Left lung (tissue), 10 donors: ENCODE results near the gene TXNDC11. TPM values are rescaled to one million over a fixed set of nuclear protein-coding genes. Genes with fewer than 3 reads are reported as not detected.
A peak's percentile ranks its signal among the peaks of the same experiment; 100 is the strongest.

ENCODE experiments used
- ATAC-seq: fragments of 200-7000 bp; cut with Tn5 transposase; one replicate; pipeline ENCODE4 v1.9.1; 2020; ENCODE audit warnings: moderate library complexity
- DNase-seq, 4 donors: peaks; one replicate each; pipeline ENCODE4 v3.0.0-alpha.2; 2013 to 2020
- H3K27ac ChIP-seq, 2 donors: fragments of 200-600 bp; sonication (generic) in 1 of 2; one replicate each; pipeline versions ENCODE4 v1.5.0 to v1.8.0; 2020 to 2021
- H3K27me3 ChIP-seq, 2 donors: fragments of 200-600 bp; sonication (generic) in 1 of 2; one replicate each; pipeline versions ENCODE4 v1.5.0 to v1.8.0; 2020 to 2021
- H3K36me3 ChIP-seq, 2 donors: fragments of 200-600 bp; sonication (generic) in 1 of 2; one replicate each; pipeline versions ENCODE4 v1.5.0 to v1.8.0; 2020 to 2021
- H3K4me1 ChIP-seq, 2 donors: fragments of 200-600 bp; one replicate each; pipeline ENCODE4 v1.8.0; 2021
- H3K4me3 ChIP-seq, 2 donors: fragments of 200-600 bp; sonication (generic) in 1 of 2; one replicate each; pipeline versions ENCODE4 v1.5.0 to v1.8.0; 2020 to 2021; ENCODE audit warnings: mild to moderate bottlenecking in 1 of 2
- H3K9me3 ChIP-seq, 2 donors: fragments of 200-600 bp; sonication (generic) in 1 of 2; one replicate each; pipeline versions ENCODE4 v1.5.0 to v1.8.0; 2020 to 2021
- CTCF ChIP-seq, 2 donors: fragments of 200-600 bp; sonication (generic) in 1 of 2; IDR thresholded peaks; one replicate each; pipeline versions ENCODE4 v1.5.0 to v1.8.0; 2021; ENCODE audit warnings: antibody characterized with exemption in 2 of 2
- intact Hi-C, 2 donors: fragments of 100-400 bp; cut with DNase I; formaldehyde crosslinking; loops; one replicate each; pipeline versions ENCODE4 v1.11.2 to v1.14.2; 2022
- polyA plus RNA-seq, 6 donors: library from polyadenylated mRNA; unstranded; fragments of 120-200 nt; gene quantifications; one replicate each; pipeline ENCODE4 v1.2.1, GENCODE V29; 2013; ENCODE audit not compliant: insufficient read length in 6 of 6
- total RNA-seq, 2 donors: library from RNA; stranded (reverse); fragmentation: NEBNext Ultra II Directional; extraction: Animal tissue kit (Norgen Biotek cat#: 25700); gene quantifications; one replicate each; pipeline ENCODE4 v1.2.1, GENCODE V29; 2021
- donor health status: DM: no; HTN: yes; CAD: no.
- donor health status: DM: no; HTN: no; CAD: no.

The TXNDC11 gene
- total and polyA plus RNA-seq, 8 donors = 33.9 to 76.8 (median 38.2) TPM

- H3K27me3 ChIP-seq = no peaks in the 10 kb centered on the region
These were observed 67.7 kb downstream of the TXNDC11 start for GRCh38 chr16:11674818-11675560.

GRCh38 chr16:11674001-11674817, 68.4 kb downstream of the TXNDC11 start:
- Histone ChIP-seq H3K9me3 (no peaks in the 10 kb centered on the region), H3K4me3 (no peak overlapping the region), H3K27me3 (no peaks in the 10 kb centered on the region), H3K4me1 (peaks cover 20 to 86% of the 10 kb centered on the region in 2 donors), H3K36me3 (peaks cover 0 to 39% of the 10 kb centered on the region in 2 donors), H3K27ac (no peak overlapping the region)
- TF ChIP-seq CTCF (IDR thresholded peaks at IDR 0.05) = no peak
- intact Hi-C loops = no loop called here
- peak in 1 of 4 donors; percentile 73 for DNase-seq
- no peak for ATAC-seq

More at GRCh38 chr16:11674818-11675560, 67.7 kb downstream of the TXNDC11 start:
- H3K4me1 ChIP-seq = peaks cover 13 to 85% of the 10 kb centered on the region in 2 donors
- no peak for TF ChIP-seq CTCF (IDR thresholded peaks at IDR 0.05)
- ATAC-seq (peak; percentile 16), DNase-seq (no peak)
- no peaks in the 10 kb centered on the region for H3K9me3 ChIP-seq
- H3K4me3 ChIP-seq = no peak overlapping the region
- H3K27ac ChIP-seq = no peak overlapping the region
- intact Hi-C loops = no loop called here
- H3K36me3 ChIP-seq = peaks cover 0 to 47% of the 10 kb centered on the region in 2 donors

- Histone ChIP-seq H3K27ac (peak overlapping the region in 1 of 2 donors; percentile 55), H3K9me3 (no peaks in the 10 kb centered on the region), H3K36me3 (peaks cover 0 to 31% of the 10 kb centered on the region in 2 donors), H3K27me3 (no peaks in the 10 kb centered on the region), H3K4me3 (no peak overlapping the region), H3K4me1 (peaks cover 23 to 83% of the 10 kb centered on the region in 2 donors)
- intact Hi-C loops = no loop called here
- TF ChIP-seq CTCF (IDR thresholded peaks at IDR 0.05) = no peak
- DNase-seq = peak in 1 of 4 donors; percentile 68
- no peak for ATAC-seq
These were observed 69.3 kb downstream of the TXNDC11 start for GRCh38 chr16:11673091-11674000.

- intact Hi-C loops = no loop called here
- Histone ChIP-seq H3K36me3 (peaks cover 0 to 22% of the 10 kb centered on the region in 2 donors), H3K4me1 (peaks cover 26 to 81% of the 10 kb centered on the region in 2 donors), H3K27ac (peak overlapping the region in 1 of 2 donors; percentile 55), H3K9me3 (no peaks in the 10 kb centered on the region), H3K4me3 (no peak overlapping the region), H3K27me3 (no peaks in the 10 kb centered on the region)
- ATAC-seq = no peak
- no peak for TF ChIP-seq CTCF (IDR thresholded peaks at IDR 0.05)
- peak in 1 of 4 donors; percentile 77 for DNase-seq
These were observed 70.2 kb downstream of the TXNDC11 start for GRCh38 chr16:11672206-11673090.
